GM19043 (cell line): ENCODE results near the gene SRMS.
"Not testable (repeated sequence)": the region's sequence is repeated elsewhere in the genome, so short reads cannot be mapped to it uniquely, and the experiment has no call there.

ENCODE experiments used
- ATAC-seq: cut with Tn5 transposase; IDR thresholded peaks from one replicate; pipeline ENCODE4 v1.9.1; 2021; ENCODE audit warnings: low read depth; ENCODE audit not compliant: unreplicated experiment

The SRMS gene

DNA sequence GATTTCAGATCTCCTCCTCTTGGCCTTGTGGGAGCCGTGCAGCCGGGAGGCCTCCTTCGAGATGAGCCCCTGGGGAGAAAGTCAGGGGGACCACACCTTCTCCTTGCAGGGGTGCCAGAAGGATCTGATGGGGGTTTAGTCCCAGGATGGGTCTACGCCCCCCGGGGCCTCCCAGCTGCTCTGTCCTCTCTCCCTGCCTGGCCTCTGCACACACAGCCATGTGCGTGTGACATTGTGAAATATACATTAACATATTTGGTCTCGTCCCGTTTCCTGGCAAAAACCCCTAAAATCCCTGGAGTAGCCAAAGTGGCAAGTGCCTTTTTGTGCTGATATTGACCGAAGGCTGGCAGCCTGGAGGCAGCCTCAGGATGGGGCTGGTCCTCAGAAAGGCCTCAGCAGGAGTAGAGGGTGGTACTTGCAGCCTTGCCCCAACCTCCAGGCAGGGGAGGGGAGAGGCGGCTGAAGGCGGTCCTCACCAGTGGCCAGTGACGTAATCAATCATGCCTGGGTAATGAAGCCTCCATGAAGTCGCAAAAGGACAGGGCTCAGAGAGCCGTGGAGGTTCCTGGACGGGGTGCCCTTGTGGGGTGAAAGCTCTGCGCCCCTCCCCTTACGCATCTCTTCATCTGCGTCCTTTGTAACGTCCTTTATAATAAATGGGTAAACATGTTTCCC, 31.6 kb upstream of the SRMS start:
- ATAC-seq: no peak

DNA sequence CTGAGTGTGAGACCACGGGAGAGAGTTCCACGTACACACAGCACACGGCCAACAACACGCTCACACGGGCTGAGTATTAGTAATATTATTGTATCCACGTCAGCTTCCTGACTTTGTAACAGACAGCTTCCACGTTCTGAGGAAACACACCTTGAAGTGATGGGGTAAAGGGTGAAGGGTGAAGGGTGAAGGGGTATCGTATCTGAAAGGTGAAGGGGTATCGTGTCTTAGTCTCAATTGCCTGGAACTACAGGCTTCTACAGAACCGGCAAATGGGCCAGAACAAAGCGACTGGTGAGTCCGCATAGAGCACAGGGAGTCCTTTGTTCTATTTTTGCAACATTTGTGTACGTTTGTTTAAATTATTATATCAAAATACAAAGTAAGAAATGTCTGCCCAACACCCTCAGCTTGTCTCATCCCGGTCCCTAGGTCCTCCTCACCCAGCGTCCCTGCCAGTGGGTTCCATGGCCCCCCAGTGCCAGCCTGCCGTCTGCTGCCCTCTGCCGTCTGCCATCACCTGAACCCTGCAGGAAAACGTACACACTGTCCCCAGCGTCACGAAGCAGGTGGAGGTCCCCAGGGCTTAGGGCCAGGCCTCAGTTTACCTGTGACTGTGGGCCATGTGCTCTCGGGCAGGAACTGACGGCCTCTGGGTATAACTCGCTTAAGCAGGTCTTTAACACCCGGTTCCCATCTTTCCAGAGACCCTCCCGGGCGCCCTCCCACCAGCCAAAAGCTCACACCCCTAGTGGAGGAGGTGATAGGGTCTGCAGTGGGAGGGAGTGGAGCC, 30.9 kb upstream of the SRMS start:
- ATAC-seq: no peak

GRCh38 chr20:63577317-63577894, 29.9 kb upstream of the SRMS start:
- no peak for ATAC-seq

DNA sequence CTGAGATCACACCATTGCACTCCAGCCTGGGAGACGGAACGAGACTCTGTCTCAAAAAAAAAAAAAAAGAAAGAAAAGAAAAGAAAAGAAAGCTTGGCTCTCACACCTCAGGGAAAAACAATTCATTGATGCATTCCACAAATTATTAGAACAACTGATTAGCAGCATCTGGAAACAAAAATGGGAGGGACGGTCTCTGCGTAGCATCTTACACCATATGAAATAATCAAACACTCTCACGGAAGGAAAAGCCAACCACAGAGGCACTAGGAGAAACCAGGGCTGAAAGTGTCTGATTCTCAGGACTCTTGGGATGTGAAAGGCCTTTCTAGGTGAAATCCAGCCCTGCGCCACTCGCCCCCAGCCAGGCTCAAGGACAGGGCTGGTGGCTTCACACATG, 28.8 kb upstream of the SRMS start:
- ATAC-seq: no peak

DNA sequence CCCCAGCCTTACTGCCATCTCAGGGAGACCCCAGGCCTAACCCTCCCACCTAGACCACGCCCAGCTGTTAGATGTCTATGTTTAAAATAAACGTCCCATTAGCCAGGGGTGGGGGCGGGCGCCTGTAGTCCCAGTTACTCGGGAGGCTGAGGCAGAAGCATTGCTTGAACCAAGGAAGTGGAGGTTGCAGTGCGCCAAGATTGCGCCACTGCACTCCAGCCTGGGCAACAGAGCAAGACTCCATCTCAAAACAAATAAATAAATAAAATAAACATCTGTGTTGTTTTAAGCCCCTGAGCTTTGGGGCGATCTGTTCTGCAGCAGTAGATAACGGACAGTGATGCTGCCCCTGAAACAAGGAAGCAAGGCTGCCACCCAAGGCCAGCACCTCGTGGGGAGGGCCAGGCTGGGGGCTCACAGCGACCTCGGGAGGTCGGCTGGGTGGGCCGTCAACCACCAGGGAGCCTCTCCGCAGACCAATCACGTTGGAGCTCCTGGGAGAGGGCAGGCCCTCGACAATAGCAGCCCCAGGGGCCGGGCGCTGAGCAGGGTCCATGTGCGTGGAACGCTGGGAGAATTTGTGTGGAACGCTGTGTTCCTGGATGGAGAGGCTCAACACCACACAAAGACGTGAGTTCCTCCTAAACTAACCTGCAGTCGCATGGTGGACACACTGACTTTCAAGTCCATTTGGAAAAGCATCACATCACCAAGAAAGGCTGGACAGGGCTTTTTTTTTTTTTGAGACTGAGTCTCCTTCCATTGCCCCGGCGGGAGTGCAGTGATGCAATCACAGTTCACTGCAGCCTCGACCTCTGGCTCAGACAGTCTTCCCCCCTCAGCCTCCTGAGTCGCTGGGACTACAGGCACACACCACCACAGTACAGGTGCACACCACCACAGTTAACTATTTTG, 27.5 kb upstream of the SRMS start:
- ATAC-seq: no peak

DNA sequence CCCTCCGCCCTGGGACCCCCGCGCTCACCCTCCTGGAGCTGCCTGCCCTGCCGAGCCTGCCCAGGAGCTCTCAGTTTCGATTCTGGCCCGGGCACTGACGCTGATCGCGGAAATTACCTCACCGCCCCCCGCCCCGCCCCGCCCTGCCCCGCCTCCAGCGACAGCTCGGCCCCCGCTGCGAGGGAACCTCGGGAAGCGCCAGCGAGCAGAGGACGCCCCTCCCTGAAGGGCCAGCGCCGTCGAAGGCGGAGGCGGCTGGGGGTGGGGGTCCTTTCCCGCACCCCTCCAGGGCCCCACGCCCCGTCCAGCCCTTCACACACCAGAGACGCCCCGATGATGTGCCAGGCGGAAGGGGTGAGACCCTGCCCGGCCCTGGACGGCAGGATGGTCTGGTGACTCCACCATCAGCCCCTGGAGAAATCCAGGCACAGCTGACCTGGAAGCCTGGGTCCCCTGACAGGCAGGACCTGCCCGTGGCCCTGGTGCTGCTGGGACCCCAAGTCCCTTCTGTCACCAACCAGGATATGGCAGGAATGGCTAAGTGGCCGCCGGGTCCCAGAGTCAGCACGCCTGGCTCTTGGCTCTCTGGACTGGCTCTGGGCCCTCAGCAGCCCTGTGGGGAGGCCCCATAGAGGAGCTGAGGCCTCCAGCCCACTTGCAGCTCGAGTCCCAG, 26.7 kb upstream of the SRMS start, which contains the start of gene HELZ2:
Gene HELZ2 (minus strand): TSS at position 84 of the 673 bp plus-strand sequence. CDS start 1,854 bp downstream, outside the sequence.
- peak; percentile 63 for ATAC-seq

GRCh38 chr20:63573647-63574131, 26.1 kb upstream of the SRMS start:
- no peak for ATAC-seq

DNA sequence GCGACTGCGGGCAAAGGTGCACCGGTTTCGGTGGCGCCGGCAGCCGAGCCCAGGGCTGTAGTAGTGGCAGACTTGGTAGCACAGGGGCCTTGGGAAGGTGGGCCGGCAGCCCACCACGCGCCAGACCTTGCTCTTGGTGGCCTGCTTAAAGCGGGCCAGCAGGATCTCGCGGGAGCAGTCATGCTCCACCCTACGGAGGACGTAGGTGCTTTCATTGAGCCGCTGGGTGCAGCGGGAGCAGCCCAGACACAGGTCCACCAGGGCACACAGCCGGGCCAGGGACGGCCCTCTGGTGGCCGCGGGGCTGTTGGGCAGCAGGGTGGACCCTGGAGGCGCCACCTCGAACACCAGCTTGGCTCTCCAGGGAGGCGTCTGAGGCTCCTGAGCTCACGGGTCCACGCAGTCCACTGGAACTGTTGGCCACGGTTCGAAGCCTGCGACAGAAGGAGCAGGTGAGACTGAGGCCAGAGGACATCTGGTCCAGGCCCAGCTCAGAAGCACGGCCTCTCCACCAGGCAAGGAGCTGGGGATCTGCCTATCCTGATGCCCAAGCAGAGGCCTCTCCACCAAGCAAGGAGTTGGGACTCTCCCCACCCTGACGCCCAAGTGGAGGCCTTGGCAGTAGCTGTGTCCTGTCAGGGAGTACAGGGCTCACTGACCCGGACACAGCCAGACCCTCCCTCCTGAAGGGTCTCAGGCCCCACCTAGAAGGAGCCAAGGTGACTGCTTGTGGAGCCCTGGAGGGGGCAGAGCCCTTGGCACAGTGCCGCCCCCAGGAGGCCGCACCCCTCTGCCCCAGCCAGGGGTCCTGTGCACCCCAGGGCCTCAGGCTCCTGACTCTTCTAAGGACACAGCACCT, 25.5 kb upstream of the SRMS start:
- ATAC-seq: no peak

- ATAC-seq: no peak
Measured at GRCh38 chr20:63572071-63572787, 24.7 kb upstream of the SRMS start.

DNA sequence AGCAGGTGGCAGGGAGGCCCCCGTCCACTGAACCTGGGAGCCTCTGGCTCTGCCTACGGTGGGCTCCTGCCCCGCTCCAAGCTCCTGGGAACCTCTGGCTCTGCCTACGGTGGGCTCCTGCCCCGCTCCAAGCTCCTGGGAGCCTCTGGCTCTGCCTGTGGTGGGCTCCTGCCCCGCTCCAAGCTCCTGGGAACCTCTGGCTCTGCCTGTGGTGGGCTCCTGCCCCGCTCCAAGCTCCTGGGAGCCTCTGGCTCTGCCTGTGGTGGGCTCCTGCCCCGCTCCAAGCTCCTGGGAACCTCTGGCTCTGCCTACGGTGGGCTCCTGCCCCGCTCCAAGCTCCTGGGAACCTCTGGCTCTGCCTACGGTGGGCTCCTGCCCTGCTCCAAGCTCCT, 23.5 kb upstream of the SRMS start:
- ATAC-seq: not testable (repeated sequence)

DNA sequence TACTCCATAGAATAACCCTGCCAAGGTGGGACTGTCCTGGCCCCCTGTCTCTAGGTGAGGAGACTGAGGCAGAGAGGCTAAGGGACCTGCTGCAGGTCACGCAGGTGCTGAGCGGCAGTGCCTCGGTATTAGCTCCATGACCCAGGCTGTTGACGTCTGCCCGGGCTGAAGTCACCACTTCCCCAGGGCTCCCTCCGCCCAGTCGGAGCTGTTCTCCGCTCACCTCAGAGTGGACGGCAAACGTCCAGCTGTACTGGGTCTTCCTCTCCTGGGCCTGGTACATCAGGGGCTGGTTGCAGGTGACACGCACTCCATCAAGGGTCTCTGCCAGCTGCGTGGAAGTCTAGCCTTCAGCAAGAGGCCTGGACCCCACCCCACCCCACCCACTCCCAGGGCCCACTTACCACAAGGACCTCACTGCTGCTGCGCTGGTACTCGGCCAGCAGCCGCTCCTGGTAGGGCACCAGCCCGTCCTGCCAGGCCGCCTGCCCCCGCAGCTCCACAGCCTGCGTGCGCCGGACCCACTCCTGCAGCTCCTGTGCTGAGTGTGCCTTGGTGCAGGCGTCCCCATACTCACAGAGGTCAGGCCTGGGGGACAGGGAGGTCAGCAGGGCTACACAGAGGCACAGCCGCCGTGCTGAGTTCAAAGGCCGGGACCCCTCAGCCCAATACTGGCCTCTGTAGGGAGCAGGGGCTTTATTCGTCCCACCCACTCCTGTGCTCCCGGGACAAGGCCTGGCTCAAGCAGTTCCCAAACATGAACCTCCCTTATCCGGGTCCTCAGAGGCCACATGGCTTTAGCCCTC, 22.9 kb upstream of the SRMS start:
- no peak for ATAC-seq

GRCh38 chr20:63568986-63569949, 21.7 kb upstream of the SRMS start:
- ATAC-seq: no peak

DNA sequence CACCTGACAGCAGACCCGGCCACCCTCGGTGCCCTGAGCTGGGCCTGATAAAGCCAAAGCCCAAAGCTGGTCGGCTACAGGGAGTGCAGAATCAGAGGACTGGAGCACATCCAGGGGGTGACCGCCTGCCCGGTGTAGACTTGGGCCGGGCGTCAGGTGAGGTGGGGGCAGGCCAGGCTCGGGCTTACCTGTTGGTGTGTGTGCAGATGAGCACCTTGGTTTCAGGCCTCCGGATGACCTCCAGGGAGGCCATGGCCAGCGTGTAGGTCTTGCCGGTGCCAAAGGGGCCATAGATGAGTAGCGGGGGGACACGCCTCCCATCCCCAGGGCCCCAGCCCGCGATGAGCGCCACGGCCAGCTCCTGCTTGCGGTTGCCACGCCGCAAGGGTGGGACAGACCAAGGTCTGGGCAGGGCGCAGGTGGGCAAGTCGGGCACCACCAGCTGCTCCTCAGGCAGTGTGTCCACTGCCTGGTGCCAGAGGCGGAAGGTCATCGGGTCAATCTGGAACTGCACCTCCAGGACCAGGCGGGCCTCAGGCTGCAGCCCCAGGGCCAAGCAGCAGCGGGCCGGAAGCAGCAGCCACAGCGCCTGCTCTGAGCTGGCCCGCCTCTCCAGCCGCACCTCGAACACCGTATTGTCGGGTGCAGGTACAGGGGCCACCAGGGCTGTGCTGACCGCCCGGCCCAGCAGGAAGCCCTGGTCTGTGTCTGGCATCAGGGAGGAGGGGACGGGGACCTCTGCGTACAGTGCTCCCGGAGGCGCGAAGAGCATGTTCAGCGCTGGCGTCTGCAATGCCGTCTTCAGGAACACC, 20.8 kb upstream of the SRMS start:
- ATAC-seq: no peak

DNA sequence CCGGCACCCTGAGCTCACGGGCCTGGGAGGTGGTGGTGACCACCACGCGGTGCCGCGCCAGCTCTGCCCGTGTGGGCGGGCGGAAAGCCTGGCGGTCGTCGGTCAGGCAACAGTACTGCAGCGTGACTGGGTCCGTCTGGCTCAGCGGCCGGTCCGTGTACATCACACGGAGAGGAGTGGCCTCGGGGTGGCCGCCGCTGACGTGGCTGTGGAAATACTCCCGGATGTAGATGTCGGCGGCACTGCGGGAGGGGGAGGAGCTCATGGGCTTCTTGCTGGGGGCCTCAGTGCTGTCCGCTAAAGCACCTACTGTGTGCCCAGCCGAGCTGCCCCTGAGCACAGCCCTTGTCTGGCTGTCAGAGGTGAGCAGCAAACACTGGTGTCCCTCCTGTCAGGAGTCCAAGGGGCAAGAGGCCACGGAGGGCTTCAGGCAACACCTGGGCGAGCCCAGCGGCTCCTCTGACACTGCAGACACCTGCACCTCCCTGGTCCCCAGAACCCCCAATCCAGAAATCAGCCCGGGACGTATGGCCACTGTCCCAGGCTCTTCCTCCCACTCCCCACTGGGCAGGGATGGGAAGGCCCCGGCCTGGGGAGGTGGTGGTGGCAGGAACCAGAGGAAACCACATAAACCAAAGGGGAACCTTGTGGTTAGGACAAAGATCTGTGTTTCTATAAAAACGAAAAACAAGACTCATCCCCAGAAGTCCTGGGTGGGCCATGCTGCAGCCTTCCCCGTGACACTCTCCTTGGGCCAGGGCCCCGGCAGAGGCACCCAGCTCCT, 20.0 kb upstream of the SRMS start:
- ATAC-seq: peak; percentile 61

DNA sequence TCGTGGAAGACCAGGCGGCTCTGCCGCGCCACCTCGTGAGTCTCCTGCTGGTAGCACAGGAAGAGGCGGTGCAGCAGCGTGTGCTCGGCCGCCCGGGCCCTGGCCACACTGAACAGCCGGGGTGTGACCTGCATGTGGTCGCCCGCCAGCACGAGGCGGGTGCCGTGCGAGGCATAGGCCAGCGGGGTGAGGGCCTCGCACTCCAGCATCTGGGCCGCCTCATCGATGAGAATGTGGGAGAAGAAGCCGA, 19.5 kb upstream of the SRMS start:
- no peak for ATAC-seq
